Dermis blood vessel endothelial cell (primary cell): Measurements from ENCODE around the gene CCDC172. TPM values are rescaled to one million over a fixed set of nuclear protein-coding genes. Genes with fewer than 3 reads are reported as not detected.

Source experiments
- DNase-seq: peaks from one replicate; pipeline ENCODE4 v3.0.0; 2010
- total RNA-seq: library from RNA; depleted of rRNA; stranded (reverse); fragments of >200 nt; gene quantifications from 2 replicates; pipeline ENCODE4 v1.2.3, GENCODE V29; 2014

The CCDC172 gene, protein sequence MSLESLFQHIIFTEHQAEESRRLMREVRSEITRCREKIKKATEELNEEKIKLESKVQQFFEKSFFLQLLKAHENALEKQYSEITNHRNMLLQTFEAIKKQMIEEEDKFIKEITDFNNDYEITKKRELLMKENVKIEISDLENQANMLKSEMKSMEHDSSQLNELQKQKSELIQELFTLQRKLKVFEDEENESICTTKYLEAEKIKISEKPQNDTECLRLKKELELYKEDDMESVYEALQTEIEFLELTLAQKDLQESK
- not detected in 2 replicates for total RNA-seq

DNA sequence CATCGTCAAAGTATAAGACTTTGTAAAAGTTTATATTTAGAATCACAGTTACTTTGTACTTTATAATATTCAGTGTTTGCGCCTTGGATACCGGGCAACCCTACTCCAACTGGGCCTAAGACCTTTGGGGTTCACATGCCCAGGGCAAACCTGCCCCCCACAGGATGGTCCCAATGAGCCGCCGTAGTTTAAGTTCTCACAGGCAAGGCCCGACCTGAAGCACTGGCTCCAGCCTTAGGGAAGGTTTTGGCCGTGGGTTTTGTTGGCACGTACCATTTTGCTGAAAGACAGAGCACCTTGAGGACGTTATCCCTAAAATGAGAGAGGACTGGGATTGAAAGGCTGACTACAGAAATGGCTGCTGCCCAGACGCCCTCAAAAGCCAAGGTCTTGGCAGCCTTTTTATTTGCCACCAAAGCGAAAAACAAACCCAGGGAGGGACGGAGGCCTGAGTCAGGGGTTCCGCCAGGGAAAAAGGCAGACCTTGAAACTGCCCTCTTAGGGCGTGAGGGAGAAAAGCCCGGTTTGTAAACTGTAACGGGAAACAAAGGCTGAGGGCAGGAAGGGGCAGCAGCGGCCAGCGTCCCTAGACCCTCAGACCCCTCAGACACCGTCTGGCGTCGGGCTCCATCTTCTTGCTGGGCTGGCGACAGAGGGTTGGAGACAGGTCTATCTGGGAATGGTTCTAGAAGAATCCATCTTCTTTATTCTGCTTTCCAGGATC is at the start of gene CCDC172:
Gene CCDC172, plus strand, starts transcription at position 222 of the 724 bp plus-strand sequence. CDS start 564 bp downstream, outside the sequence.
- DNase-seq, result no peak

DNA sequence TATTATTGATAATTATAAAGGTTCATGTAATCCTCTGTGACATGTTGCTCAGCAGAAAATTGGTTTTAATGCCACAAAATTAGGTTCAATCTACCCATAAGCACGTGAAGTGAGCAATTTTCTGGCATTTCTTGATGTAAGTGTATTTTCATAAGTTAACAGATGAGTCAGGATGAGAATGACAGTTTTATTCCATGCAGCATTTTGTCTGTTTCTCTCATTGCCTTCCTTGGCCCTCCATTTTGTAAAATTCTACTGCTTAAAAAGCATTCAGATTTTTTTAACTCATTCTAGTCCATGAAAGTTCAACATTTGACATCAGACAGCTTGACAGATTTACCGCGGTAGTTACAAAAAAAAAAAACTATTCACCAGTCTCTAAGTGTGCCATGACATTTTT is 47.3 kb upstream of the CCDC172 start:
- DNase-seq, result no peak

DNA sequence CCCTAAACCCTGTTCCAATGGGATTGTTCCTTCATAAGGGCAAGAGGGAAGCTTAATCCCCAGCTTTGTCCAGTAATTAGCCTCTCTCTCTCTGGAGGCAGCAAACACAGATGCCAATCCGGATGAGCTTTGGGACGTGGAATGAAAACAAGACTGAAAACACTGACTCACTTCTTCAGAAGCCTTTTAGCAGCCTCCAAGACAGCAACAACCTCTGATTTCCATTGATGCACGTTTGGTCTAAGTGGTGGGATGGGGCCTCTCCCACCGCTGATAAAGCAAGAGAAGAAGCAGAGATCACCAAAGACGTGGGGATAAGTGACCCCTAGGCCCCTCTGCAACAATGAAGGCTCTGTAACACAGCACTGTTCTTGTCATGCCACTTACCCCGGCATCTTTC is 45.4 kb upstream of the CCDC172 start:
- DNase-seq, result no peak

DNA sequence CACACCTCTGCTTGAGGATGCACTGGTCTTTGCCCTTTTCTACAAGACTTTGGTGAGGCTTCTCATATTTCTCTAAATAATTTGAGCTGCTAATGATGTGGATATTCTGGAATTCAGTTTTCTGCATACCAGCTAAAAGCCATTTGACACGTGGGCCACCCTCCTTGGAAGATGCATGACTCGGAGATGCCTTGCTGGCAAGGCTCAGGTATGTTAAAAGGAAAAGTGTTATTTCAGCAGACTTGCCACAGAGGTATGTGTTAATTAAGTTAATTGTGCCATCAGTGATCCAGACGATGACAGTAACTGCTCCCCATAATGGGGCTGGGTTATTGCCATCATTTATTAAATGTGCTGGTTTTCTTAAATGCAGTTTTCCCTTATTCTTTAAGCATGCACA is 42.5 kb upstream of the CCDC172 start:
- no peak for DNase-seq

DNA sequence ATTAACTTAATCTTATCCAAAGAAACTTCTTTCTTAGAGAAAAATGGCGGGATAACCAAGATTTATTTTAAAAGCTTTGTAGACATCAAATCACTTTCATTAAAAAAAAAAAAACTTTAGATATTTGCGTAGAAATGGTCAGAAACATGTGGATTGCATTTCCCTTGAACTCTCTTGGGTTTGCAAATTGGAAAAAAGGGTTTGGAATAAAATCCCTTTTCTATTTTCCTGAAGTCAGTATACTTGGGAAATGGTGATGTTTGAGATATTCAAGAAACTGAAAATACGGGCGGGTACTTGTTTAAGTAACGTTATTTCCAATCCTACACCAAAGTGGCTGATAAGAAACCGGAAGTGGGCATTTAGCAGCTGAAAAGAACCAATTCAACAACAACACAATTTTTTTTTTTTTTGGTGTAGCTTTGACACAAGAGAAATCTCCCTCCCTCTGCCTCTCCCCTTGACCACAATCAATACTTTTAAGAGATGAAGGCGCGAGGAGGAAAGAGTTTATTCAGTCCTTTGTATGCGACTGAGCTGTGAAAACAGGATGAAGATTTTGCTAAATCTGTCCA is 37.5 kb upstream of the CCDC172 start:
- no peak for DNase-seq

DNA sequence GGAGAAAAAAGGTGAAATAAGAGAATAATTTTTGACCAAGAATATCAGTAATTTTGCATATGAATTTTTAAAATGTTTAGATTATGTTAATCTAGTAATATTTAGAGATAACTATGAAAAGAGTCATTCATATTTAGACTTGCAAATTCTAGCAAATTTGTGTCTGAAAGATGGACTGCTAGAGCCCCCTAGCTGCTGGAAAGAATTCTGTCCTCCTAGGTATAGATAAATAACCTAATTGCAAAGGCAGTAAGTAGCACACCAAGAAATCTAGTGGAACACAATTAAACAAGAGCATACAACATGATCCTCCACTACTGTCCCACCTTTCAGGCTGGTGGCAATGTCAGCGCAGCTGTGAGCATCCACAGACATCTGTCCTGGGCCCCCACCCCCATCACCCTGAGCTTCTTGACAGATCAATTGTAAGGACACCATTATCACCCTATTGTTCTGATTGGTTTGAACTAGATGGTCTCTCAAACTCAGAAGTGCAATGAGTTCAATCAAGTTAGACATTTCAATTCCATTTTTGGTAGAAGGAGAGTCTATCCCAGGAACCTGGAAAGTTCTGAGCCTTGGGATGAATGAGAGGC is 36.2 kb upstream of the CCDC172 start:
- DNase-seq, result peak; percentile 73

DNA sequence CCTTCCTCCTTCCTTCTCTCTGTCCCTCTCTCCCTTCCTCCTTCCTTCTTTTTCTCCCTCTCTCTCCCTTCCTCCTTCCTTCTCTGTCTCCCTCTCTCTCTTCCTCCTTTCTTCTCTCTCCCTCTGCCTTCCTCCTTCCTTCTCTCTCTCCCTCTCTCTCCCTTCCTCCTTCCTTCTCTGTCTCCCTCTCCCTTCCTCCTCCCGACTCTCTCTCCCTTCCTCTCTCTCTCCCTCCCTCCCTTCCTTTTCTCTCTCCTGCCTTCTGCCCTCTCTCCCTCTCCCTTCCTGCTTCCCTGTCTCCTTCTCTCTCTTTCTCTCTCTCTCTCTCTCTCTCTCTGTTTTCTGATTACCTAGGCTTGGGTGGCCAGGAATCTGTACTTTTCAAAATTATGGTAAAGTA is 34.6 kb upstream of the CCDC172 start:
- DNase-seq, result no peak

DNA sequence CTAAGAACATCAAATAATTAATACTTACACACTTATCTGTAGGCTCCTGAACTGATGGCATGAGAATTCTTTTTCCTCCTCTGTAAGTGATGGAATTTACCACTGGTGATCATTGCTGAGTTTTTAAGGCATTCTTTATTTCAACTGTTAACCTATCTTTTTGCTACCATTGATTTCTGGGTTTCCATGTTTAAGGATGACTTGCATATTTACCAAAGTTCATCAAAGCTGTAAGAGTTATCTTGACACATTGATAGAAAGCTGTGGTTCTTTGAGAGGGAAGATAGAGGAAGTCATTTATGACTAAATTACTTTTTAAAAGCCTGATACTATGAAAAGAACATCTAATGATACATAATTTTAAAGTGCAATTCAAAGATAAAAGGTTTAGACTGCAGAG is 31.8 kb upstream of the CCDC172 start:
- no peak for DNase-seq

DNA sequence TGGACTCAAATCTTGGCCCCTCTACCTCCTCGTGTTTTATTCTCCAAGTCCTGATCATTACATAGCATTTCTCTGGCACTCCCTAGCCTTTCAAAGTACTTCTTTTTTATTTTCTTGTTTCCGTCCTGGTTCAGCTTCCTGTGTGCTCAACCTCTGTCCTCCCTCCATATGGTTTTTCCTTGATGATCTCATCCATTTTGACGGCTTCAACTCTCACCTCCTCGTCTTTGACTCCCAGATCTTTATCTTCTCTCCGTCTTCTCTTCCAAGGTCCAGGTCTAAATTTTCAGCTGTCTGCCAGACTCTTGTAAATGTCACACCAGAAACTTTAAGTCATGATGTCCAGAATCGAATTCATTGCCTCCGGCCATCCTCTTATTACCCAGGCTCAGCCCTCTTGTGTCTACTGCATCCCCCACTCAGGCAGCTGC is 27.9 kb upstream of the CCDC172 start:
- DNase-seq, result no peak

DNA sequence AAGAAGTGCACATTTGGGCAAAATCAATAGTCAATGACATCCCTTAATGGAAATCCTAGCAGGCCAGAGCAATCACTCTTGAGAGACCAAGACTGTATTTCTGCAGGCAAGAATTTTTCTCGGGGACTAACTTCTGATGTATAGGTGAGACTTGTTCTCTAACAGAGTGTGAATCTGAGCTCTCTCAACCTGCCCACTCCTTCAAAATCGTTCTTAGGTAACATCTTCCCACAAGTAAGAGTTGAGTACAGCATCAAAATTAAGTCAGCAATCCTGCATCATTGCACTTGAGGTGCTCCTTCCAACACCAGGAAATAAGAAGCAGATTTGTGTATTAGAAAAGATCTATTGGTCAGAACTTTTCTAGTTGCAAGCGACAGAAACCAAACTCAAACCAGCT is 25.7 kb upstream of the CCDC172 start:
- no peak for DNase-seq

DNA sequence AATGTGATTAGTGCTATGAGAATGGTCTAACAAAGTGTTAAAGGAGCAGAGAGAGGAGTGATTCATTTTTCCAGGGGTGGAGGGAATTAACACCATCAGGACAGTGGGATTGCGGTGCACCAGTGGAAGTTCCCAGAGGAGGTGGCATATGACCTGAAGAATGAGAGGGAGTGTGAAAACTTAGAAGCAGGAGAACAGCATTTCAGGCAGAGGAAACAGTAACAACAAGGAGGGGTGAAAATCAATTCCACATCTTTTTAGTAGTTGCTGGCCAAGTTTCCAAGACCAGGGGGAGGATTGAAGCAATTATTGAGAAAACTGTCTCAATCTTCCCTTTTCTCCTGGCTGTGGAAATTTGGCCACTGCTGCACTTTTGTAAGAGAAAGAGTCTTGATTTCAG is 23.7 kb upstream of the CCDC172 start:
- no peak for DNase-seq

DNA sequence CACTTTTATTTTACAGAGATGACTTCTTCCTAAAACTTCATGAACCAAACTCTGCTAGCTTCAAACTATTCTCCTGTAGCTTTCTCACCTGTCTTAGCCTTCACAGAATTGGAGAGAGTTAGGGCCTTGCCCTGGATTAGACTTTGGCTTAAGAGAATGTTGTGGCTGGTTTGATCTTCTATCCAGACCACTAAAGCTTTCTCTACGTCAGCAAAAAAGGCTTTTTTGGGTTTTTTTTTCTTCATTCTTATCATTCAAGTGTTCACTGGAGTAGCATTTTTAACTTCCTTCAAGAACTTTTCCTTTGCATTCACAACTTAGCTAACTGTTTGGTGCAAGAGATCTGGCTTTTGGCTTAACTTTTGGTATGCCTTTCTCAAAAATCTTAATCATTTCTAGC is 19.3 kb upstream of the CCDC172 start:
- no peak for DNase-seq

DNA sequence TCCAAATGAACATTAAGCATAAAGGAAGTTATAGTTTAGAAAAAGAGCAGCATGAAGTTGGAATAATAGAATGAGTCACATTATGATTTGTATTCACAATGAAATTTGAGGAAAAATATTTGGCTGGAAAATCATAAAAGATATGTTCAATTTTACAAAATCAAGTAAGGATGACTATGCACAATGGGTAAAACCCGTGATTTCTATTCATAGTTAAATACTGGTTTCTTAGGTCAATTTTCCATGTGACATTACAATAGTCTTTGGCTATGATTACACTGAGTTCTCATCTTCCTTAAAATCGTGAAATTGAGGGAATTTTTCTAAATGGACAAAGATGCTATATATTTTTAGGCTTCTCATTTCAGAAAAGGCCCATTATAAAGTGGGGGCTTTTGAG is 17.4 kb upstream of the CCDC172 start:
- DNase-seq, result no peak

DNA sequence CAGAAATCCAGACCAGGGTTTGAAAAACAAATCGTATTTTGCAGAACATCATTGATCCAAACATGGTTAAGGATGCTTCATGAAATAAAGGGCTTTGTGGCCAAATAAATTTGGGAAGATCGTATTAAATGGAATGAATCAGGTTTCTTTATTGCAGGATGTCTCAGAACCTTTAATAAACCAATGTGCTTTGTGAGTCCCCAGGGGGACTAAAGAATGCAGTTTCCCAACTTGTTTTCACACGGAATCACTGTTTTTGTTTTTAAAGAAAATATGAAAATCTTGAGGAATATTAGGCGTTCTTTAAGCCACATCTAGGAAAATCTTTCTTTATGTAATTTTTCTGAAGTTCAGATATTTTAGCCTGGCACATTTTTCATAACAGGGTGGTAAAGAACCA is 16.8 kb upstream of the CCDC172 start:
- DNase-seq, result no peak

DNA sequence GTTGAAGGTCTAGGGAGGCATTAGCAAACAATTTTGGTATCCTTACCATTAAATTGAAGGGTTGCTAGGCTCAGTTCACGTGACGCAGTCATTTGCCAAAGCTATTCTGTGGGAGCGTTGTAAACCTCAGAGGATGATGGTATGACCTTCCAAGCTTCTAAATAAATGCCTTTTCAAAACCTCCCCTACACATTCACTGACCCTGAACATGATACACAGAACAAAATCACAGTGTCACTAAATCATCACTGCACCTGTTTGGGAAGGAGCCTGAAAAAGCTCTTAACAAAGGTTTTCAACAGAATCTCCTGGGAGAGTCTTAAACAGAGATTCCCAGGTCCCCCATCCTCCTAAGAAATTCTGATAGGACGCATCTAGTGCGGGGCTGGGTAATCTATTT is 13.2 kb upstream of the CCDC172 start:
- DNase-seq, result no peak

DNA sequence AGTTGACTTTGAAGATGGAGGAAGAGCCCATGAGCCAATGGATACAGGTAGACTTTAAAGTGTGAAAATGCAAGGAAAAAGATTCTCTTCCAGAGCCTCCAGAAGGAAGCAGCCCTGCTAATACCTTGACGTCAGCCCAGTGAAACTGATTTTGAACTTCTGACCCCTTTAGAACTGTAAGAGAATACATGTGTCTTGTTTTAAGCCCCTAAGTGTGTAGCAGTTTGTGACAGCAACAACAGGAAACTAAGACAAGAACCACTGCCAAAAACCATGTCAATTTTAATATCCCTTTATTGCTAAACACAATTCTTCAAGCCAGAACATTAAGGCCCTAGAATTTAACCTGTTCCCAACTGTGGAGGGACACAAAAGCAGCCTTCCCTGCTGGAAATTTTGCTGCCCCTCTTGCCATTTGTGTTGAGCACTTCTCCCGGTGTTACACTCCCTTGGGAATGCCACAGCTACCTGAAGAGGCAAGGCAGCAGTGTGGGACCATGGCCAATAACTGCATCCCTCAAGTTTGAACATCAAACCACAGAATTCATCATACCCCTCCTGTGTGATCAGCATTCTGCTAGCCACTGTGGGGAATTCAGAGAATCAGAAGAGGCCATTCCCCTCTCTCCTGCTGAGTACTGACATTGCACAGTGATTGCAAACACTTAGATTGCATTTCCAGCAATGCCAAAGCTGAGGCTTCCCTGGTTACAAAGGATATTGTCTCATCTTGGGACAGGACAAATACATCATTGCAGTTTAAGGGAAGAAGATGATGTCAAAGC is 12.3 kb upstream of the CCDC172 start:
- DNase-seq, result no peak

DNA sequence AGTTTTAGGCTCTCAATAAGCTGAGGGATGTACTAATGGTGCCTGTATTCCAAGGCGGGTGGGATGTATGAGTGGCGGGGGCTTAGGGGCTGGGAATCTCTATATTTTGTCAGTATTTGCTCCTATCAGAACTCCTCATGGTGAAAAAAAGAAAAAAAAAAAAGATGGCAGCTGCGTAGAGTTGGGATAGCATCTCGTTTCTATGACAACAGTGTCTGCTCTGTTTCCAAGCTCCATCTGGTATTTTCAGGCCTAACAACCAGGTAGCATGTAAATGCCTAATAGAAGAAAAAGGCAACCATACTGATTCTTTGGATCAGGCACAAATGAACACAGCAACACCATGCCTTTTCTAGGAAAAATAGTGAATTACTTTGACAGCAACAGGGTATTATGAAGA is 11.7 kb upstream of the CCDC172 start:
- no peak for DNase-seq

DNA sequence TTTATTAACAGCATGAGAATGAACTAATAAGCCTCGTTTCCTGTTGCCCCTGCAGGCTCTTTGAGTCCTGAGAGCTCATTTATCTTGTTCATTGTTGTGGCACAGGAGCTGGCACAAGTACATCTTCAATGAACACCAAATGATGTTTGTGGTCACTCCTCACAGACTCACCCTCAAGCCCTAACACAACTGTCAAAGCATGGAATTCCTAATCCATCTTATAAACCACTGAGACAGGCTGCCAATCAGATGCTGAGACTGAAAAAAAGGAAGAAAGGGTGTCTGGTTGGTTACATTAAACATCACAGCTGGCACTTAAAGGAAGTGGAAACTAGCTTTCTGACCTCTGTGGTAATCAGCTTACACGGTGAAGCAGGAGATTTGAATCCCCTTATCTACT is 7.7 kb upstream of the CCDC172 start:
- DNase-seq, result no peak

DNA sequence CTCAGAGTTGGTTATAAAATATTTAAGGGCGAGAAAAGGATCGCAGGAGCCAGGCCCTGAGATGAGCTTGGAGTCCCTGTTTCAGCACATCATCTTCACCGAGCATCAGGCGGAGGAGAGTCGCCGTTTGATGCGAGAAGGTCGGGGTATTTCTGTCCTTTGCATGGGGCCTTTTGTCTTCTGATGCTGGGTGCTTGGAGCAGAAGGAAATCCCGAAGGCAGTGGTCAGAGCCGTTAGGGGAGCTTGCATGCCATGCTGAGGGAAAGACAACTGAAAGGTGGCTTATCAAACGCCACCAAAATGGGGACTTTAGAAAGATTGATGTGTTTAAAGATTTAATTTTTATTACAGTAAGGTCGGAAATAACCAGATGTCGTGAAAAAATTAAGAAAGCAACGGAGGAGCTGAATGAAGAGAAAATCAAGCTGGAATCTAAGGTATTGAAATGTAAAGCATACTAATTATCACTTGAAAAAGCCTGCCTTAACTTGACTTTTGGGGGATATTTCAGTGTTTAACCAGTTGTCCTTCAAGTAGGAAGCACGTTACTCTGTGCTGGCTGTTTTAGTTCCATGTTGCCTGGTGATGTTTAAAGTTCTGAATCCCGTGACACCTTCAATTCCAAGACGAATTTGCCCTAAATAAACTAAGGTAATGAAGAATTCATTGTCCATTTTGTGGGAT is 845 bp downstream of the CCDC172 start:
- no peak for DNase-seq

DNA sequence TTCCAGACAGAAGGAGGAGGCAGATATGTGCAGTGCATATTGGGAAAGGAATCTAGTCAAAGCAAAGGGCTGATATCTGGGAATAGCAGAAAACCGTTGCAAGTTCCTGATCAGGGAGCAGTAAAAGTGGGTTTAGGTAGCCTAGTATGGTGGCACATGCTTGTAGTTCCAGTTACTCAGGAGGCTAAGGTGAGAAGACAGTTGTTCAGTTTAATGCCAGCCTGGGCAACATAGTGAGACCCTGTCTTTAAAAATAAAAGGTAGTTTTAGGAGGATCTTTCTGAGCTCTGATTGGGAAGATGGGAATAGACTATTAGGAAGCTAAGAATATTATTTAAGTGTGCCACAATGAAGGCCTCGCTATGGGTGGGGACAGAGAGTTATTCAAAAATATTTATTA is 1.7 kb downstream of the CCDC172 start:
- DNase-seq, result no peak

DNA sequence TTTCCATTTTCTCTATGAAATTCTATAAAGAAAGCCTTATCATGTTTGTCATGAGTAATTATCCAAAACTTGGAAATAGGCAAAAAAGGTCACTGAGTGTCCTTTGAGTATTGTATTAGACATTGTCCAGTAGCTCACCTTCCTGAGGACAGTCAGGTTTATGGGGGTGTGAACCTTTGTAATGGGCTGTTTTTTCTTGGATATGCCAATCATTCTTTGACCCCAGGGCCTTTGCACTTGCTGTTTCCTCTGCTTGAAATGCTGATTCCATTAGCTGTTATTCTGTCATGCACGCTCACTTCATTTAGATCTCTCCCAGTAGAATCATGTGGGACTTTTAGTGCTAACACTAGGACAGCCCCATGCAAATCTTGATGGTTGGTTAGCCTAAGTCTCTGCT is 4.9 kb downstream of the CCDC172 start:
- DNase-seq, result no peak

DNA sequence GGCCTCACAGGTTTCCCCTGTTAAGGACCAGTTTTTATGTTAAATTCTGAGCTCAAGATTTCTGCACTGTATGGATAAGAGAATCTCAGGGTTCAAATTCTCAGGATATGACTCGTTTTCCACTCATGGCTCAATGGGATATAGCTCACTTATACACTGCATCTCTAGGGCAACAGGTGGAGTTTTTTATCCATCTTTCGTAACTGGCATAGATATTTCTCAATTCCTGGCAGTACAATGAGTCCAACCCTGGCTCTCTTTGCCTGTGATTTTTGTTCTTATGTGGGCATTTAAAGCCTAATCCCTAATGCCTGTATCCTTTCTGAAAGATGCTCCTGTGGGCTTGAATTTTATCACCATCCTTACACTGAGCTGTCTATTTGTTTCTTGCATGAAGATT is 7.6 kb downstream of the CCDC172 start:
- no peak for DNase-seq
